ENCODE data around the gene GPBP1L1.
"Not testable (repeated sequence)": the region's sequence is repeated elsewhere in the genome, so short reads cannot be mapped to it uniquely, and the experiment has no call there.

The GPBP1L1 gene

GRCh38 chr1:45682942-45683341 lies 3.4 kb downstream of the GPBP1L1 start:
- DNase-seq (ENCODE audit: low read depth in 2 of 3, low spot score in 2 of 3) = no peak

GRCh38 chr1:45679123-45679522 lies 7.2 kb downstream of the GPBP1L1 start:
- DNase-seq (ENCODE audit: low read depth in 2 of 3, low spot score in 2 of 3) = no peak

GRCh38 chr1:45678489-45678888 lies 7.8 kb downstream of the GPBP1L1 start:
- DNase-seq (ENCODE audit: low read depth in 2 of 3, low spot score in 2 of 3) = no peak

- no peak for DNase-seq (ENCODE audit: low read depth in 2 of 3, low spot score in 2 of 3)
Measured at GRCh38 chr1:45677751-45678245, 8.5 kb downstream of the GPBP1L1 start.

GRCh38 chr1:45676553-45676952 lies 9.8 kb downstream of the GPBP1L1 start:
- not testable (repeated sequence) for DNase-seq (ENCODE audit: low read depth in 2 of 3, low spot score in 2 of 3)

GRCh38 chr1:45674478-45674877 lies 11.9 kb downstream of the GPBP1L1 start:
- DNase-seq (ENCODE audit: low read depth in 2 of 3, low spot score in 2 of 3) = no peak

GRCh38 chr1:45673956-45674355 lies 12.4 kb downstream of the GPBP1L1 start:
- DNase-seq (ENCODE audit: low read depth in 2 of 3, low spot score in 2 of 3) = no peak

GRCh38 chr1:45669859-45670655 lies 16.3 kb downstream of the GPBP1L1 start:
- DNase-seq (ENCODE audit: low read depth in 2 of 3, low spot score in 2 of 3) = no peak

GRCh38 chr1:45669379-45669778 lies 17.0 kb downstream of the GPBP1L1 start:
- DNase-seq (ENCODE audit: low read depth in 2 of 3, low spot score in 2 of 3) = no peak

GRCh38 chr1:45668526-45668925 lies 17.8 kb downstream of the GPBP1L1 start:
- DNase-seq (ENCODE audit: low read depth in 2 of 3, low spot score in 2 of 3) = no peak

- DNase-seq (ENCODE audit: low read depth in 2 of 3, low spot score in 2 of 3) = no peak
Measured at GRCh38 chr1:45667321-45668111, 18.8 kb downstream of the GPBP1L1 start.

- DNase-seq (ENCODE audit: low read depth in 2 of 3, low spot score in 2 of 3) = no peak
Measured at GRCh38 chr1:45666836-45667235, 19.5 kb downstream of the GPBP1L1 start.

GRCh38 chr1:45660336-45660735 lies 26.0 kb downstream of the GPBP1L1 start:
- DNase-seq (ENCODE audit: low read depth in 2 of 3, low spot score in 2 of 3) = no peak

- DNase-seq (ENCODE audit: low read depth in 2 of 3, low spot score in 2 of 3) = no peak
Measured at GRCh38 chr1:45659222-45659621, 27.1 kb downstream of the GPBP1L1 start.

GRCh38 chr1:45658171-45658570 lies 28.2 kb downstream of the GPBP1L1 start:
- DNase-seq (ENCODE audit: low read depth in 2 of 3, low spot score in 2 of 3) = no peak

- DNase-seq (ENCODE audit: low read depth in 2 of 3, low spot score in 2 of 3) = no peak
Measured at GRCh38 chr1:45656573-45657226, 29.6 kb downstream of the GPBP1L1 start.

- no peak for DNase-seq (ENCODE audit: low read depth in 2 of 3, low spot score in 2 of 3)
Measured at GRCh38 chr1:45654540-45655280, 31.6 kb downstream of the GPBP1L1 start.

GRCh38 chr1:45647248-45648021 lies 38.9 kb downstream of the GPBP1L1 start:
- DNase-seq (ENCODE audit: low read depth in 2 of 3, low spot score in 2 of 3) = no peak

GRCh38 chr1:45644661-45645060 lies 41.7 kb downstream of the GPBP1L1 start:
- DNase-seq (ENCODE audit: low read depth in 2 of 3, low spot score in 2 of 3) = no peak

GRCh38 chr1:45643978-45644377 lies 42.4 kb downstream of the GPBP1L1 start:
- no peak for DNase-seq (ENCODE audit: low read depth in 2 of 3, low spot score in 2 of 3)
